Lung (tissue), 12 donors: ENCODE data around the gene WDHD1. TPM values are rescaled to one million over a fixed set of nuclear protein-coding genes. Genes with fewer than 3 reads are reported as not detected.

ENCODE experiments used
- ATAC-seq: fragments of 200-7000 bp; cut with Tn5 transposase; one replicate; pipeline ENCODE4 v1.9.1; 2020; ENCODE audit warnings: moderate number of reproducible peaks; ENCODE audit not compliant: insufficient read depth, low FRiP score
- DNase-seq, 3 donors: peaks; one replicate each; pipeline ENCODE4 v3.0.0-alpha.2; 2013 to 2017
- H3K27ac ChIP-seq, 2 donors: one replicate each; pipeline ENCODE4 v1.5.1; 2013; ENCODE audit warnings: mild to moderate bottlenecking in 2 of 2, moderate library complexity in 2 of 2, control low read depth in 1 of 2, inconsistent platforms in 1 of 2, low read depth in 1 of 2, low read length in 1 of 2
- H3K27me3 ChIP-seq, 3 donors: one replicate each; pipeline ENCODE4 v1.5.1; 2013; ENCODE audit warnings: low read length in 2 of 3; ENCODE audit not compliant: control insufficient read depth in 3 of 3, insufficient read depth in 3 of 3
- H3K36me3 ChIP-seq, 4 donors: one replicate each; pipeline ENCODE4 v1.5.1; 2013; ENCODE audit warnings: low read length in 4 of 4, mild to moderate bottlenecking in 1 of 4, moderate library complexity in 1 of 4; ENCODE audit not compliant: control insufficient read depth in 4 of 4, insufficient read depth in 4 of 4
- H3K4me1 ChIP-seq, 5 donors: one replicate each; pipeline ENCODE4 v1.5.1; 2013; ENCODE audit warnings: low read length in 5 of 5, mild to moderate bottlenecking in 2 of 5, moderate library complexity in 1 of 5; ENCODE audit not compliant: control insufficient read depth in 5 of 5, insufficient read depth in 5 of 5
- H3K4me3 ChIP-seq: one replicate; pipeline ENCODE4 v1.5.1; 2013; ENCODE audit warnings: mild to moderate bottlenecking, control low read depth, moderate library complexity
- H3K9ac ChIP-seq, 2 donors: one replicate each; pipeline ENCODE4 v1.5.1; 2013; ENCODE audit warnings: low read length in 2 of 2, control low read depth in 1 of 2; ENCODE audit not compliant: insufficient read depth in 1 of 2
- H3K9me3 ChIP-seq, 4 donors: one replicate each; pipeline ENCODE4 v1.5.1; 2013; ENCODE audit warnings: low read length in 3 of 4, mild to moderate bottlenecking in 1 of 4, moderate library complexity in 1 of 4; ENCODE audit not compliant: control insufficient read depth in 4 of 4, insufficient read depth in 3 of 4
- WGBS, 2 donors: extraction: QIAGEN DNeasy Blood & Tissue Kit; methylation state at CpG; one replicate each; pipeline ENCODE4 v1.1.7; 2013; 5-methylcytosine and 5-hydroxymethylcytosine counted together
- polyA plus RNA-seq, 2 donors: library from polyadenylated mRNA; stranded (reverse); fragments of 200-250 nt; gene quantifications; one replicate each; pipeline ENCODE4 v1.2.1, GENCODE V29; 2013
- total RNA-seq, 2 donors: library from RNA; depleted of rRNA in 1 of 2; stranded (reverse); fragments of >200 nt in 1 of 2; gene quantifications; one replicate each; pipeline ENCODE4 v1.2.1, GENCODE V29; 2014 to 2021
- TF ChIP-seq, protein P1 (sequence below): IDR thresholded peaks from 2 replicates; pipeline ENCODE4 v1.5.1; 2012; ENCODE audit warnings: mild to moderate bottlenecking; ENCODE audit errors: control extremely low read depth, extremely low read depth
- donor health status: control.
- donor health status: control.
- donor health status: Bipolar disorder and iron deficiency.
- donor health status: healthy.
- donor health status: DM: yes; HTN: yes; CAD: no.

The WDHD1 gene
- total and polyA plus RNA-seq, 4 donors, result 1.9 to 7.1 (median 4.1) TPM

DNA sequence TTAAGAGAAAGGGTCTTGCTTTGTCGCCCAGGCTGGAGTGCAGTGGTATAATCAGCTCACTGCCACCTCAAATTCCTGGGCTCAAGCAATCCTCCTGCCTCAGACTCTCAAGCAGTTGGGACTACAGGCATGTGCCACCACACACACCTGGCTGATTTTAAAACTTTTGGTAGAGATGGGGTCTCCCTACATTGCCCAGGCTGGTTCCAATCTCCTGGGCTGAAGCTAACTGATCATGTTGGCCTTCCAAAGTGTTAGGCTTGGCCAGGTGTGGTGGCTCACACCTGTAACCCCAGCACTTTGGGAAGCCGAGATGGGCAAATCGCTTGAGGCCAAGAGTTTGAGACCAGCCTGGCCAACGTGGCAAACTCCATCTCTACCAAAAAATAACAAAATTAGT lies 80.4 kb downstream of the WDHD1 start:
- no peak overlapping the region for H3K9ac ChIP-seq
- H3K36me3 ChIP-seq, result peaks cover 0 to 2% (median under 1%) of the 10 kb centered on the region in 4 donors
- H3K27ac ChIP-seq, result no peak overlapping the region
- no peak overlapping the region for H3K4me3 ChIP-seq
- no peaks in the 10 kb centered on the region for H3K27me3 ChIP-seq
- TF ChIP-seq, protein P1, sequence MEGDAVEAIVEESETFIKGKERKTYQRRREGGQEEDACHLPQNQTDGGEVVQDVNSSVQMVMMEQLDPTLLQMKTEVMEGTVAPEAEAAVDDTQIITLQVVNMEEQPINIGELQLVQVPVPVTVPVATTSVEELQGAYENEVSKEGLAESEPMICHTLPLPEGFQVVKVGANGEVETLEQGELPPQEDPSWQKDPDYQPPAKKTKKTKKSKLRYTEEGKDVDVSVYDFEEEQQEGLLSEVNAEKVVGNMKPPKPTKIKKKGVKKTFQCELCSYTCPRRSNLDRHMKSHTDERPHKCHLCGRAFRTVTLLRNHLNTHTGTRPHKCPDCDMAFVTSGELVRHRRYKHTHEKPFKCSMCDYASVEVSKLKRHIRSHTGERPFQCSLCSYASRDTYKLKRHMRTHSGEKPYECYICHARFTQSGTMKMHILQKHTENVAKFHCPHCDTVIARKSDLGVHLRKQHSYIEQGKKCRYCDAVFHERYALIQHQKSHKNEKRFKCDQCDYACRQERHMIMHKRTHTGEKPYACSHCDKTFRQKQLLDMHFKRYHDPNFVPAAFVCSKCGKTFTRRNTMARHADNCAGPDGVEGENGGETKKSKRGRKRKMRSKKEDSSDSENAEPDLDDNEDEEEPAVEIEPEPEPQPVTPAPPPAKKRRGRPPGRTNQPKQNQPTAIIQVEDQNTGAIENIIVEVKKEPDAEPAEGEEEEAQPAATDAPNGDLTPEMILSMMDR, result no peak
- no peaks in the 10 kb centered on the region for H3K4me1 ChIP-seq
- H3K9me3 ChIP-seq, result no peaks in the 10 kb centered on the region
- DNase-seq, result no peak
- WGBS, 2 donors, result 96 to 98% methylated on average over 4 of the region's 4 CpGs
- ATAC-seq, result no peak

DNA sequence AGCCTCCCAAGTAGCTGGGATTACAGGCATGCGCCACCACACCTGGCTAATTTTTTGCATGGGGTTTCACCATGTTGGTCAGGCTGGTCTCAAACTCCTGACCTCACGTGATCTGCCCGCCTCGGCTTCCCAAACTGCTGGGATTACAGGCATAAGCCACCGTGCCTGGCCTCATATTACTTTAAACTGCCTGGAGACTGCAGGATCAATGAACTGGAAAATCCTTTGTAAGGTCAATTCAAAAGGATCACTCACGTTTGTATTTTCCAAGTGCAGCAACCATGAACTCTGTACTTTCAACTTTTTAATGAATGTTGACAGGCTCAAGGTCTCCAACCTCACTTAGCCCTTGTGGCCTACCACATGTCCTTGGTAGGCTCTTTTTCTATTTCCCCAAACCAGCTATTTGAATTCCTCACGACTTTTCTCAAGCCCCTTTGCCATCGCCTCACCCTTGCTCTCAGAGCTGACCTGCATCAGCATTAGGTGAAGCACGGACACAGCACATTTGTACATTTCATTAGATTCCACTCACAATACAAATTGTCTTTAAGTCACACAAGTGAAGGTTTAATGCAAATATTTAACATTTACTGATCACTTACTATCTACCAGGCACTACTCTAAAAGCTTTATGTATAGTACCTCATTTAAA lies 82.0 kb downstream of the WDHD1 start:
- Histone ChIP-seq H3K4me3 (no peak overlapping the region), H3K27ac (no peak overlapping the region), H3K36me3 (peaks cover 0 to 2% (median under 1%) of the 10 kb centered on the region in 4 donors), H3K4me1 (no peaks in the 10 kb centered on the region), H3K9me3 (no peaks in the 10 kb centered on the region), H3K27me3 (no peaks in the 10 kb centered on the region), H3K9ac (no peak overlapping the region)
- 94 to 96% methylated on average over 9 of the region's 9 CpGs for WGBS, 2 donors
- no peak for DNase-seq
- ATAC-seq, result no peak
- TF ChIP-seq, protein P1, result no peak

DNA sequence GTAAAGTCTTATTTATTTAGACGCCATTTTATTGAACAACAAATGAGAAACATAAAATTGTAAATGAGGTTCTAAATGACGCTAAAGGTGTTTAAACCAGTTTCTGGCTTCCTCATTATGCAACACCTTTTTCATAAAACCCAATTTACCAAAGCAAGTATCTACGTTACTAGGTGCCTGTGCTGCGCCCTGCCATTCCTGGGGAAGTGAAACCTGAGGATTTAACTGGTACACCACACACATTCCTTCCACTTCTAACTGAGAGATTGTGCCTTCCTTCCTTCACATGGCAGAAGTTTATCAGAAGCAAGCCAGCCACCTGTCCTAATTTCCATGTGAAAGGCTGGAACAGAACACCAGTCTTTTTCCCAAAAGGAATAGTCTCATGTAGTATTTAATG lies 84.0 kb downstream of the WDHD1 start:
- Histone ChIP-seq H3K27ac (no peak overlapping the region), H3K27me3 (no peaks in the 10 kb centered on the region), H3K4me1 (no peaks in the 10 kb centered on the region), H3K9ac (no peak overlapping the region), H3K36me3 (peaks cover 0 to 1% (median under 1%) of the 10 kb centered on the region in 4 donors), H3K9me3 (no peaks in the 10 kb centered on the region), H3K4me3 (no peak overlapping the region)
- TF ChIP-seq, protein P1, result no peak
- DNase-seq, result no peak
- ATAC-seq, result no peak
- WGBS, 2 donors, result 81 to 86% methylated on average over 4 of the region's 4 CpGs

DNA sequence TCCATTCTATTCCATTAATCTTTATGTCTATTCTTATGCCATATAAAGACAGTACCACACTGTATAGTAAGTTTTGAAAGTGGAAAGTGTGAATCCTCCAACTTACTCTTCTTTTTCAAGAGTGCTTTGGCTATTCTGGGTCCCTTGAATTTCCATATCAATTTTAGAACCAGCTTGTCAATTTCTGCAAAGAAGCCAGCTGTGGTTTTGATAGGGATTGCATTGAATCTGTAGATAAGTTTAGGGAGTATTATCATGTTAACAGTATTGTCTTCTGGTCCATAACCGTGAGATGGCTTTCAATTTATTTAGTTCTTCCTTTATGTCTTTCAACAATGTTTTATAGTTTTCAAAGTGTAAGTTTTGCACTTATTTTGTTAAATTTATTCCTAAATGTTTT lies 90.1 kb downstream of the WDHD1 start:
- Histone ChIP-seq H3K27me3 (no peaks in the 10 kb centered on the region), H3K4me1 (no peaks in the 10 kb centered on the region), H3K9me3 (no peaks in the 10 kb centered on the region), H3K9ac (no peak overlapping the region), H3K36me3 (no peaks in the 10 kb centered on the region), H3K4me3 (no peak overlapping the region), H3K27ac (no peak overlapping the region)
- ATAC-seq (no peak), DNase-seq (no peak)
- 100% methylated on average over 1 of the region's 1 CpG for WGBS, 2 donors
- TF ChIP-seq, protein P1, result no peak
